Heart right ventricle (tissue), 16 donors: Measurements from ENCODE around the gene SULF2. TPM values are rescaled to one million over a fixed set of nuclear protein-coding genes. Genes with fewer than 3 reads are reported as not detected.

Experiments used
- ATAC-seq, 8 donors: fragments of 200-7000 bp; cut with Tn5 transposase; one replicate each; pipeline ENCODE4 v1.9.1; 2020; ENCODE audit warnings: mild to moderate bottlenecking in 8 of 8, moderate library complexity in 8 of 8, moderate number of reproducible peaks in 1 of 8
- DNase-seq, 2 donors: peaks; one replicate each; pipeline ENCODE4 v3.0.0-alpha.2; 2020
- H3K27ac ChIP-seq, 10 donors: fragments of 200-600 bp; sonication (generic) in 2 of 10; one replicate each; pipeline versions ENCODE4 v1.5.0 to v1.8.0; 2020 to 2022; ENCODE audit warnings: mild to moderate bottlenecking in 3 of 10
- H3K27me3 ChIP-seq, 7 donors: fragments of 200-600 bp; one replicate each; pipeline ENCODE4 v1.8.0; 2021 to 2022; ENCODE audit warnings: mild to moderate bottlenecking in 2 of 7
- H3K36me3 ChIP-seq, 9 donors: fragments of 200-600 bp; sonication (generic) in 1 of 9; one replicate each; pipeline versions ENCODE4 v1.5.0 to v1.8.0; 2020 to 2022; ENCODE audit warnings: mild to moderate bottlenecking in 2 of 9
- H3K4me1 ChIP-seq, 9 donors: fragments of 200-600 bp; sonication (generic) in 1 of 9; one replicate each; pipeline versions ENCODE4 v1.5.0 to v1.8.0; 2020 to 2022; ENCODE audit warnings: mild to moderate bottlenecking in 4 of 9
- H3K4me3 ChIP-seq, 10 donors: fragments of 200-600 bp; sonication (generic) in 2 of 10; one replicate each; pipeline versions ENCODE4 v1.5.0 to v1.8.0; 2020 to 2022; ENCODE audit warnings: mild to moderate bottlenecking in 7 of 10, moderate library complexity in 2 of 10
- H3K9me3 ChIP-seq, 11 donors: fragments of 200-600 bp in 10 of 11; sonication (generic) in 2 of 11; one replicate each; pipeline versions ENCODE4 v1.5.0 to v1.8.0; 2013 to 2022; ENCODE audit warnings: mild to moderate bottlenecking in 2 of 11, control low read depth in 1 of 11, moderate library complexity in 1 of 11
- WGBS, 2 donors: extraction: QIAGEN DNeasy Blood & Tissue Kit; methylation state at CpG; one replicate each; pipeline ENCODE4 v1.1.7; 2013; ENCODE audit warnings: inconsistent platforms in 1 of 2; 5-methylcytosine and 5-hydroxymethylcytosine counted together
- intact Hi-C, 10 donors: fragments of 100-400 bp; cut with DNase I; formaldehyde crosslinking; loops; one replicate each; pipeline versions ENCODE4 v1.11.1 to v1.14.2; 2022
- polyA plus RNA-seq, 2 donors: library from polyadenylated mRNA; stranded (reverse); fragments of 200-250 nt; gene quantifications; one replicate each; pipeline ENCODE4 v1.2.3, GENCODE V29; 2013
- total RNA-seq, 10 donors: library from RNA; stranded (reverse); fragmentation: NEBNext Ultra II Directional in 3 of 10; extraction: Animal tissue kit (Norgen Biotek cat#: 25700) in 3 of 10; gene quantifications; one replicate each; pipeline versions ENCODE4 v1.2.1 to v1.2.4, GENCODE V29; 2021 to 2023
- TF ChIP-seq, protein P1 (sequence below), 9 donors: fragments of 200-600 bp; sonication (generic) in 2 of 9; IDR thresholded peaks; one replicate each; pipeline versions ENCODE4 v1.5.0 to v1.8.0; 2021 to 2022; ENCODE audit warnings: antibody characterized with exemption in 9 of 9, mild to moderate bottlenecking in 5 of 9, moderate library complexity in 1 of 9
- donor health status: Arrhythmogenic right ventricular cardiomyopathy.
- donor health status: ischemic (EF 13 %, LVEDD 7.1; RV severe dilation, severe dysfunction).
- donor health status: healthy with polysubstance abuse.
- donor health status: DM: no; HTN: yes; CAD: no.
- donor health status: DM: no; HTN: no; CAD: no.
- donor health status: ischemic (EF 25% LVEDD 6.9; RV normal size, moderate dysfunction).
- donor health status: ischemic (EF 25% LVEDD 5.7; RV mildly dilated, moderate dysfunction).
- donor health status: healthy.
- donor health status: DM: yes; HTN: yes; CAD: no.
- donor health status: Ischemic cardiomyopathy.
- donor health status: ischemic (EF 35%, LVEDD 5.7; RV mildly dilated, moderate dysfunction).
- donor health status: nonischemic (EF 11% LVEDD 7.7; RV severe dilation, severe dysfunction).
- donor health status: DM: yes; HTN: yes; CAD: no.
- donor health status: PGD.
- donor health status: ischemic (EF 29% LVEDD 5.4; RV normal size, mild dysfunction).
- donor health status: nonischemic (EF 23%, LVEDD 6.1; RV moderate dilation, normal function).

SULF2 gene
- total and polyA plus RNA-seq, 12 donors: 16.7 to 40.6 (median 26.4) TPM

DNA sequence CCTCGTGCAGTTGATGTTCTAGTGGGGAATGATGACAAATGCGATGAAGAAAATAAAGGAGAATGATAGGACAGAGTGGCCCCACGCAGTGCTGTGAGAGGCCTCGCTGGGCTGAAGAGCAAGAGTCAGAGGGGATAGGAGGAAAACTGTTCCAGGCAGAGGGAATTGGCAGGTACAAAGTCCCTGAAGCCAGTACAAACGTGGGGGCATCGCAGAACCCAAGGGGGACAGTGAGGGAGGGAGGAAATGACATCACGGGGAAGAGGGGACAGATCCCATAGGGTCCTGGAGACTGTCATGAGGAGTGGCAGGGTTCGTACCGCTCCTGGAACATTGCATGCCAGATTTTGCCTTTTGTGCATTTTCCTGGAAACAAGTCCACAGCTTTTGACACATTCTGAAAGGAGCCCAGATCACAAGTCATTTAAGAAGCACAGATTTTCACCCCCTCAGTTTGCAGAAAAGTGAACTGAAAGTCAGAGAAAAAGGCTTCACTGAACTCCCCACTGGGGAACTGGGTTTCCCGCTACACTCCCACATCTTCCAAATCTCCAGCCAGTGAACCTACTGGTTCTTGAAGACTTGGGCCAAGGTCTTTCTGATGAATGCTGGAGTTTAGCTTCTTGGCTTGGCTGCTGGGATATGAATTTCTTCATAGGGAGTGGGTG lies 77.0 kb downstream of the SULF2 start:
- ATAC-seq (no peak), DNase-seq (no peak)
- H3K4me1 ChIP-seq: peaks cover 2 to 62% (median 13%) of the 10 kb centered on the region in 9 donors
- H3K36me3 ChIP-seq: no peaks in the 10 kb centered on the region
- intact Hi-C loops: no loop called here
- WGBS, 2 donors: 63 to 70% methylated on average over 10 of the region's 10 CpGs
- peaks cover 0 to 6% (median 0%) of the 10 kb centered on the region in 7 donors for H3K27me3 ChIP-seq
- peak overlapping the region in 2 of 10 donors; percentile 26 to 34 for H3K27ac ChIP-seq
- TF ChIP-seq, protein P1, sequence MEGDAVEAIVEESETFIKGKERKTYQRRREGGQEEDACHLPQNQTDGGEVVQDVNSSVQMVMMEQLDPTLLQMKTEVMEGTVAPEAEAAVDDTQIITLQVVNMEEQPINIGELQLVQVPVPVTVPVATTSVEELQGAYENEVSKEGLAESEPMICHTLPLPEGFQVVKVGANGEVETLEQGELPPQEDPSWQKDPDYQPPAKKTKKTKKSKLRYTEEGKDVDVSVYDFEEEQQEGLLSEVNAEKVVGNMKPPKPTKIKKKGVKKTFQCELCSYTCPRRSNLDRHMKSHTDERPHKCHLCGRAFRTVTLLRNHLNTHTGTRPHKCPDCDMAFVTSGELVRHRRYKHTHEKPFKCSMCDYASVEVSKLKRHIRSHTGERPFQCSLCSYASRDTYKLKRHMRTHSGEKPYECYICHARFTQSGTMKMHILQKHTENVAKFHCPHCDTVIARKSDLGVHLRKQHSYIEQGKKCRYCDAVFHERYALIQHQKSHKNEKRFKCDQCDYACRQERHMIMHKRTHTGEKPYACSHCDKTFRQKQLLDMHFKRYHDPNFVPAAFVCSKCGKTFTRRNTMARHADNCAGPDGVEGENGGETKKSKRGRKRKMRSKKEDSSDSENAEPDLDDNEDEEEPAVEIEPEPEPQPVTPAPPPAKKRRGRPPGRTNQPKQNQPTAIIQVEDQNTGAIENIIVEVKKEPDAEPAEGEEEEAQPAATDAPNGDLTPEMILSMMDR (IDR thresholded peaks at IDR 0.05): no peak
- H3K9me3 ChIP-seq: no peaks in the 10 kb centered on the region
- no peak overlapping the region for H3K4me3 ChIP-seq

DNA sequence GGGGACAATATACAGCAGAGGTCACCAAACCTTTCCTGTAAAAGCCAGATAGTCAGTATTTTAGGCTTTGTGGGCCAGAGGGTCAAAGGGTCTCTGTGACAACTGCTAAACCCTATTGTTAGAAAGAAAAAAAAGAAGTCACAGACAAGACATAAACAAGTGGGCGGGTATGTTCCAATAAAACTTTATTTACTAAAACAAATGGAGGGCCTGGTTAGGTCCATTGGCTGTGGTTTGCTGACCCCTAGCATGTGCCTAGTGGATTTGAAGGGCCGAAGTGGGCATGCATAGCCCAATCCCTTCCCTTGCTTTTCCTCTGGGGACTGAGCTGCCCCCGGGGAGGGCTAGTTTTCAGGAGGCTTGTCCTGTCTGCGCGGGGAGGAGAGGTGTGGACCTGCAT lies 78.9 kb downstream of the SULF2 start:
- 76 to 80% methylated on average over 5 of the region's 5 CpGs for WGBS, 2 donors
- H3K9me3 ChIP-seq: no peaks in the 10 kb centered on the region
- DNase-seq: no peak
- ATAC-seq: no peak
- H3K4me1 ChIP-seq: peaks cover 2 to 58% (median 13%) of the 10 kb centered on the region in 9 donors
- H3K27me3 ChIP-seq: no peaks in the 10 kb centered on the region
- intact Hi-C loops: no loop called here
- peaks cover 0 to 11% (median 0%) of the 10 kb centered on the region in 9 donors for H3K36me3 ChIP-seq
- no peak overlapping the region for H3K4me3 ChIP-seq
- peak overlapping the region in 6 of 10 donors; percentile 6 to 67 (median 53) for H3K27ac ChIP-seq
- TF ChIP-seq, protein P1 (IDR thresholded peaks at IDR 0.05): no peak

DNA sequence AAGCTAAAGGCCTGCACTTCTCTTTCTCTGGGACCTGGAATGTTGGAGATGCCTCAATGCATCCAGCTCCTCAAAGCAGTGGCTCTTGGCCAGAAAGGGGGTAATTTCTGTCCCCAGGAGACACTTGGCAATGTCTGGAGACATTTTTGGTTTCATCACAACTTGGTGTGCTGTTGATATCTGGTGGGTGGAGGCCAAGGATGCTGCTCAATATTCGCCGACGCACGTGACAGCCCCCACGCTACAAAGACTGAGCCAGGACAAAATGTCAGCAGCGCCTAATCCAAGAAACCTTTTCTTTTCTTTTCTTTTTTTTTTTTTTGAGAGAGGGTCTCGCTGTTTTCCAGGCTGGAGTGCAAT lies 79.8 kb downstream of the SULF2 start:
- intact Hi-C loops: loop anchor here in 1 of 10 donors (1.0 kb wide), 1 partner anchor 23 kb away; no protein-coding TSS in a partner anchor
- DNase-seq (no peak), ATAC-seq (peak in 7 of 8 donors; percentile 22 to 63 (median 37))
- H3K9me3 ChIP-seq: no peaks in the 10 kb centered on the region
- H3K27me3 ChIP-seq: no peaks in the 10 kb centered on the region
- H3K4me3 ChIP-seq: no peak overlapping the region
- TF ChIP-seq, protein P1 (IDR thresholded peaks at IDR 0.05): no peak
- peaks cover 0 to 19% (median 0%) of the 10 kb centered on the region in 9 donors for H3K36me3 ChIP-seq
- 53 to 63% methylated on average over 7 of the region's 7 CpGs for WGBS, 2 donors
- peak overlapping the region in 8 of 10 donors; percentile 30 to 67 (median 50) for H3K27ac ChIP-seq
- H3K4me1 ChIP-seq: peaks cover 2 to 58% (median 13%) of the 10 kb centered on the region in 9 donors

GRCh38 chr20:47704746-47705496 lies 80.4 kb downstream of the SULF2 start:
- Histone ChIP-seq H3K9me3 (no peaks in the 10 kb centered on the region), H3K27me3 (no peaks in the 10 kb centered on the region), H3K4me3 (no peak overlapping the region), H3K4me1 (peaks cover 2 to 58% (median 13%) of the 10 kb centered on the region in 9 donors), H3K27ac (peak overlapping the region in 9 of 10 donors; percentile 17 to 67 (median 49)), H3K36me3 (peaks cover 0 to 19% (median 0%) of the 10 kb centered on the region in 9 donors)
- peak; percentile 87 to 93 (median 90) for ATAC-seq
- TF ChIP-seq, protein P1 (IDR thresholded peaks at IDR 0.05): no peak
- intact Hi-C loops: loop anchor here in 1 of 10 donors (1.0 kb wide), 1 partner anchor 23 kb away; no protein-coding TSS in a partner anchor
- 51 to 59% methylated on average over 15 of the region's 15 CpGs for WGBS, 2 donors
- DNase-seq: peak; percentile 34 to 65
